Endothelial cell of umbilical vein (primary cell): Measurements from ENCODE around the gene BCL11A.

Source experiments
- EZH2 ChIP-seq: IDR thresholded peaks from 2 replicates; pipeline ENCODE4 v1.6.1; 2012; ENCODE audit warnings: borderline replicate concordance, low read depth, mild to moderate bottlenecking, moderate library complexity, low read length, inconsistent platforms; ENCODE audit not compliant: severe bottlenecking
- FOS ChIP-seq: IDR thresholded peaks from 2 replicates; pipeline ENCODE4 v1.6.1; 2011; ENCODE audit warnings: mild to moderate bottlenecking, low read length, moderate library complexity, borderline replicate concordance; ENCODE audit not compliant: insufficient read depth
- GATA2 ChIP-seq: IDR thresholded peaks from 2 replicates; pipeline ENCODE4 v1.7.0; 2011; ENCODE audit warnings: low read depth, mild to moderate bottlenecking, moderate library complexity, mixed read lengths, low read length; ENCODE audit not compliant: insufficient read length, insufficient read depth
- JUN ChIP-seq: IDR thresholded peaks from 2 replicates; pipeline ENCODE4 v1.6.1; 2011; ENCODE audit warnings: borderline replicate concordance, low read depth; ENCODE audit not compliant: insufficient read length, insufficient read depth
- MYC ChIP-seq: IDR thresholded peaks from one replicate; pipeline ENCODE4 v1.6.1; 2011; ENCODE audit warnings: mild to moderate bottlenecking, low read depth, low read length
- POLR2A ChIP-seq: IDR thresholded peaks from 2 replicates; pipeline ENCODE4 v1.6.1; 2012; ENCODE audit warnings: low read depth, mild to moderate bottlenecking, control low read depth, low read length
- POLR2AphosphoS5 ChIP-seq: IDR thresholded peaks from 2 replicates; pipeline ENCODE4 v1.6.1; 2012; ENCODE audit warnings: low read depth, mild to moderate bottlenecking, control low read depth, low read length, moderate library complexity; ENCODE audit not compliant: insufficient read depth
- TF ChIP-seq, protein P1 (sequence below), 2 donors: IDR thresholded peaks; 1 replicate in 1 of 2; 2 replicates in 1 of 2; pipeline ENCODE4 v1.5.1; 2011; ENCODE audit warnings: low read length in 2 of 2, mild to moderate bottlenecking in 2 of 2, moderate library complexity in 2 of 2, control low read depth in 1 of 2, inconsistent platforms in 1 of 2, low read depth in 1 of 2; ENCODE audit not compliant: insufficient read depth in 1 of 2; ENCODE audit errors: extremely low read depth in 1 of 2
- TF ChIP-seq, protein P2 (sequence below): IDR thresholded peaks from 2 replicates; pipeline ENCODE4 v1.6.1; 2011; ENCODE audit not compliant: insufficient read depth, insufficient read length

DNA sequence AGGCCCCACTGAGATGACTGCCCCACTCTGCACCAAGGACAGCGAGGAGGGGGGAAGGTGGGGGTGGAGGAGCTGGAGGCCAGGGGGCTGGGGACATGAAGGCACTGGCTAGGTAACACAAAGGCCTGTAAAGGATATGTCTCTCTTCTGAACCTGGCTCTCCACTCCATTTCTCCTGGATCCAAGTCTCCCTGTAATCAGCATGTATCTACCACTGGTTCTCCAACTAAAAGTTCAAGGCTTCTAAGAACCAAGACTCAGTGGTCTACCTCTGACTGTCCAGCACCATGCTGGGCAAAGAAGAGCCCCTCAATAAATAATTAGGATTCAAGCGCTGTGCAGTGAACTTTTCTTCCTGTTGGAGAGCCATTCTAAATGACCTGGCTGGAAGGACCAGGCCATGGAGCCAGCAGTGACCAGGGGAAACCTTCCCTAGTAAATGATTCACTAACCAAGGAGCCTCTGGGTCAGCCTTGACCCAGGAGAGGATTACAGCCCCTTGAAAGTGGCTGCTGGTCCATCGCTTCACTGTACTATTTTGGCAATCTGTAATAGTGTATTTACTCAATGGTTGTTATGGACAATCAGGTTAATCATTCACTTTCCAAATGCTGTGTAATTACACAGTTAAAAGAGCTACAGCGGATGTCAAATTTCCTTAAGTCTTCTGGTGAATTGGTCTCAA lies 73.2 kb downstream of the BCL11A start:
- TF ChIP-seq, protein P1, sequence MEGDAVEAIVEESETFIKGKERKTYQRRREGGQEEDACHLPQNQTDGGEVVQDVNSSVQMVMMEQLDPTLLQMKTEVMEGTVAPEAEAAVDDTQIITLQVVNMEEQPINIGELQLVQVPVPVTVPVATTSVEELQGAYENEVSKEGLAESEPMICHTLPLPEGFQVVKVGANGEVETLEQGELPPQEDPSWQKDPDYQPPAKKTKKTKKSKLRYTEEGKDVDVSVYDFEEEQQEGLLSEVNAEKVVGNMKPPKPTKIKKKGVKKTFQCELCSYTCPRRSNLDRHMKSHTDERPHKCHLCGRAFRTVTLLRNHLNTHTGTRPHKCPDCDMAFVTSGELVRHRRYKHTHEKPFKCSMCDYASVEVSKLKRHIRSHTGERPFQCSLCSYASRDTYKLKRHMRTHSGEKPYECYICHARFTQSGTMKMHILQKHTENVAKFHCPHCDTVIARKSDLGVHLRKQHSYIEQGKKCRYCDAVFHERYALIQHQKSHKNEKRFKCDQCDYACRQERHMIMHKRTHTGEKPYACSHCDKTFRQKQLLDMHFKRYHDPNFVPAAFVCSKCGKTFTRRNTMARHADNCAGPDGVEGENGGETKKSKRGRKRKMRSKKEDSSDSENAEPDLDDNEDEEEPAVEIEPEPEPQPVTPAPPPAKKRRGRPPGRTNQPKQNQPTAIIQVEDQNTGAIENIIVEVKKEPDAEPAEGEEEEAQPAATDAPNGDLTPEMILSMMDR (IDR thresholded peaks at IDR 0.05; ENCODE audit: extremely low read depth in 1 of 2, insufficient read depth in 1 of 2, low read depth in 1 of 2, low read length in 2 of 2) = no peak
- TF ChIP-seq POLR2A (no peak), EZH2 (no peak), POLR2AphosphoS5 (no peak), JUN (no peak), GATA2 (no peak), MYC (no peak), FOS (no peak)
- TF ChIP-seq, protein P2, sequence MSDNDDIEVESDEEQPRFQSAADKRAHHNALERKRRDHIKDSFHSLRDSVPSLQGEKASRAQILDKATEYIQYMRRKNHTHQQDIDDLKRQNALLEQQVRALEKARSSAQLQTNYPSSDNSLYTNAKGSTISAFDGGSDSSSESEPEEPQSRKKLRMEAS = no peak
